ENCODE results near the gene PRKCH. TPM values are rescaled to one million over a fixed set of nuclear protein-coding genes. Genes with fewer than 3 reads are reported as not detected.
A peak's percentile ranks its signal among the peaks of the same experiment; 100 is the strongest.

Gene PRKCH
- total and polyA plus RNA-seq, 7 experiments from 2014 or later = 191 to 359 (median 314) TPM

DNA sequence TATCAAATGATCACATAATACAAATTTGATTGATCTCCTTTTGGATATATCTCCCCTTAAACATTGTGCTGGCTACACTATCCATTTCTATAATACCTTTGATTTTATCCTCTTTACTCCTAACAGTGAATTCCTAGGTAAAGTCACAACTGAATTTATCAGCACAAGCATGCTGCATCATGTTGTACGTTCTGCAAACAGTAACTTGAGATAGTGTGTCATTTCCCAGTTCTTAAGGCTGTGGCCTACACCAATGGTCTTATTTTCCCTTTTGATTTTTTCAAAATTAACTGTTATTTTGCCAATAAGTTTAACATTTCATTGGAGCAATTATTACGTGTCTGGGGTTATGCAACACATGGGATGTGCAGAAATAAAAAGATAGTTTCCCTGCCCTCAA is 24.8 kb downstream of the PRKCH start:
- Mint-ChIP-seq H3K27me3 (no peaks in the 10 kb centered on the region), H3K4me1 (peaks cover 0 to 97% (median 85%) of the 10 kb centered on the region in 7 donors), H3K4me3 (peak overlapping the region; percentile 76 to 97 (median 82)), H3K27ac (peak overlapping the region in 8 of 9 donors; percentile 92 to 100 (median 98)), H3K36me3 (peaks cover 0 to 43% (median 3%) of the 10 kb centered on the region in 5 donors), H3K9me3 (peaks cover 0 to 2% (median 0%) of the 10 kb centered on the region in 11 donors)
- H3K36me3 ChIP-seq (ENCODE audit: control insufficient read depth in 2 of 3, insufficient read depth in 3 of 3, low read length in 3 of 3) = no peaks in the 10 kb centered on the region
- H3K4me3 ChIP-seq (ENCODE audit: low read length) = peak overlapping the region; percentile 31
- H3K9me3 ChIP-seq (ENCODE audit: control insufficient read depth in 2 of 3, low read length in 3 of 3) = no peaks in the 10 kb centered on the region
- POLR2A ChIA-PET = interaction anchor here (0.5 to 10.5 kb wide), 11 partner anchors 9 to 124 kb away, joined by 3 to 142 read pairs (median 4); partner anchors contain the start of gene PRKCH
- peaks cover 95 to 98% of the 10 kb centered on the region in 2 donors for H3K4me1 ChIP-seq (ENCODE audit: control insufficient read depth in 2 of 2, insufficient read depth in 2 of 2, low read length in 2 of 2)
- H3K27ac ChIP-seq (ENCODE audit: low read depth, low read length) = peak overlapping the region; percentile 76
- intact Hi-C loops (cut with micrococcal nuclease) = loop anchor here in 1 of 2 donors (5.0 kb wide), 1 partner anchor 1099 kb away; the partner anchor contains the start of gene PPM1A
- DNase-seq (no peak), ATAC-seq (no peak)
- CTCF ChIA-PET = interaction anchor here (1.6 to 2.5 kb wide), 3 partner anchors 9 to 57 kb away, joined by 3 to 8 read pairs (median 5); no protein-coding TSS in a partner anchor
- H3K27me3 ChIP-seq (ENCODE audit: control insufficient read depth in 2 of 2, insufficient read depth in 2 of 2, low read length in 2 of 2) = no peaks in the 10 kb centered on the region

DNA sequence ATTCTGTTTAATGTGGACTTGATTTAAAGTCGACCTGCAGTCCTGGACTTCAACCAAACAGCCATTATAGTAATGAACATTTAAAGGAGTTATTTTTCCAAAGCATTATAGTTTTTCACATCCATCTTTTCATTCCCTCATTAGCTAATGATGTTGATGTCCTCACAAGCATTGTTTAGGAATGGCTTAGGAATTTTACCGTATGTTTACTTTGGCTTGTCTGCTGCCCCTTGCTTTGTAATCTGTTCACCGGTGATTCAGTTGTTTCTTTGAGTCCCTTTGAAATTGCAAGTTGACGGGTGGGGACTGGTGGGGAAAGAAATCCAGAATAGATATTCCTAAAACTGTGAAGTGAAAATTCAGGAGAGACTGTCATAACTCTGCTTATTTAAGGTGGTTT is 25.4 kb downstream of the PRKCH start:
- DNase-seq = no peak
- H3K27ac ChIP-seq (ENCODE audit: low read depth, low read length) = peak overlapping the region; percentile 76
- Mint-ChIP-seq H3K4me3 (peak overlapping the region; percentile 76 to 97 (median 86)), H3K27me3 (no peaks in the 10 kb centered on the region), H3K27ac (peak overlapping the region in 8 of 9 donors; percentile 91 to 100 (median 98)), H3K36me3 (peaks cover 0 to 38% (median 0%) of the 10 kb centered on the region in 5 donors), H3K4me1 (peaks cover 0 to 97% (median 84%) of the 10 kb centered on the region in 7 donors), H3K9me3 (peaks cover 0 to 2% (median 0%) of the 10 kb centered on the region in 11 donors)
- POLR2A ChIA-PET = interaction anchor here (0.7 to 10.5 kb wide), 9 partner anchors 11 to 53 kb away, joined by 3 to 142 read pairs (median 4); partner anchors contain the start of gene PRKCH
- intact Hi-C loops (cut with micrococcal nuclease) = loop anchor here (1.0 to 5.0 kb wide), 2 partner anchors 9 to 1099 kb away; partner anchors contain the start of gene PPM1A (in 1 of the 2)
- no peak for ATAC-seq
- H3K4me3 ChIP-seq (ENCODE audit: low read length) = peak overlapping the region; percentile 31
- no peaks in the 10 kb centered on the region for H3K27me3 ChIP-seq (ENCODE audit: control insufficient read depth in 2 of 2, insufficient read depth in 2 of 2, low read length in 2 of 2)
- CTCF ChIA-PET = interaction anchor here (1.0 to 2.5 kb wide), 4 partner anchors 9 to 384 kb away, joined by 3 to 8 read pairs (median 4); no protein-coding TSS in a partner anchor
- peaks cover 95 to 98% of the 10 kb centered on the region in 2 donors for H3K4me1 ChIP-seq (ENCODE audit: control insufficient read depth in 2 of 2, insufficient read depth in 2 of 2, low read length in 2 of 2)
- H3K9me3 ChIP-seq (ENCODE audit: control insufficient read depth in 2 of 3, low read length in 3 of 3) = no peaks in the 10 kb centered on the region
- H3K36me3 ChIP-seq (ENCODE audit: control insufficient read depth in 2 of 3, insufficient read depth in 3 of 3, low read length in 3 of 3) = no peaks in the 10 kb centered on the region

DNA sequence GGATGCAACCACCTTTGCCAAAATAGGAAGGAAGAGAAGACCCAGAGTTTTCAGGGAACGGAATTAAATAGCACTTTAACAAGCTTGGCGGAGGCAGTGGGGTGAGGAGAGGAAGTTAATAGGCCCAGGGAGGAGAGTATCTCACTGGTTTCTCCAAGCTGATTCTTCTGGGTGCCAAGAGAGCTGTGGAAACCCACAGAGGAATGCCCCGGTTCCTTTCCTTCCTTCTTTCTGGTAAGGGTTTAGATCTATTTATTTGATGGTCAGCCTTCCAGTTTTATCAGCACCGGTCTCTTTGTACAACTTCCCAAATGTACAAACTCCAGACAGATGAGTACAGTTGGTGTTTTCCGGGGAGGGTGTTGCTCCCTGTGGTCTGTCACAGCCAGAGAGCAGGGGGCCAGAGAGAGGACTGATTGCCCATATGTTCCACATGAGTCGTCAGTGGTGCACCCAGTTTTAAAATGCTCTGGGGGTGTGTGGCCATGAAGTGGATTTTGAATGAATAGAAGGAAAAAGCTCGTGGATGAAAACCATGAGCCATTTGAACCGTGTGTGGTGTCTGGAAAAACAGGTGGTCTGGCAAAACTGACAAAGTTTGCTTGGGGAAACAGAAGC is 26.6 kb downstream of the PRKCH start:
- peaks cover 0 to 97% (median 82%) of the 10 kb centered on the region in 7 donors for H3K4me1 Mint-ChIP-seq
- peak overlapping the region in 8 of 9 donors; percentile 91 to 100 (median 98) for H3K27ac Mint-ChIP-seq
- peak overlapping the region; percentile 76 to 97 (median 86) for H3K4me3 Mint-ChIP-seq
- no peaks in the 10 kb centered on the region for H3K9me3 ChIP-seq (ENCODE audit: control insufficient read depth in 2 of 3, low read length in 3 of 3)
- ATAC-seq = peak; percentile 28
- H3K36me3 Mint-ChIP-seq = peaks cover 0 to 34% (median 0%) of the 10 kb centered on the region in 5 donors
- intact Hi-C loops (cut with micrococcal nuclease) = loop anchor here (1.0 to 5.0 kb wide), 2 partner anchors 7 to 1101 kb away; partner anchors contain the start of gene PPM1A (in 1 of the 2)
- CTCF ChIA-PET = interaction anchor here (1.0 to 2.0 kb wide), 3 partner anchors 55 to 383 kb away, joined by 3 to 5 read pairs (median 3); no protein-coding TSS in a partner anchor
- peaks cover 96 to 98% of the 10 kb centered on the region in 2 donors for H3K4me1 ChIP-seq (ENCODE audit: control insufficient read depth in 2 of 2, insufficient read depth in 2 of 2, low read length in 2 of 2)
- peak in 1 of 9 donors; percentile 34 for DNase-seq
- H3K9me3 Mint-ChIP-seq = peaks cover 0 to 2% (median 0%) of the 10 kb centered on the region in 11 donors
- H3K27me3 ChIP-seq (ENCODE audit: control insufficient read depth in 2 of 2, insufficient read depth in 2 of 2, low read length in 2 of 2) = no peaks in the 10 kb centered on the region
- POLR2A ChIA-PET = interaction anchor here (0.6 to 10.5 kb wide), 12 partner anchors 10 to 108 kb away, joined by 3 to 142 read pairs (median 4); no protein-coding TSS in a partner anchor
- no peaks in the 10 kb centered on the region for H3K36me3 ChIP-seq (ENCODE audit: control insufficient read depth in 2 of 3, insufficient read depth in 3 of 3, low read length in 3 of 3)
- H3K27me3 Mint-ChIP-seq = no peaks in the 10 kb centered on the region
- peak overlapping the region; percentile 33 for H3K4me3 ChIP-seq (ENCODE audit: low read length)
- peak overlapping the region; percentile 76 for H3K27ac ChIP-seq (ENCODE audit: low read depth, low read length)

DNA sequence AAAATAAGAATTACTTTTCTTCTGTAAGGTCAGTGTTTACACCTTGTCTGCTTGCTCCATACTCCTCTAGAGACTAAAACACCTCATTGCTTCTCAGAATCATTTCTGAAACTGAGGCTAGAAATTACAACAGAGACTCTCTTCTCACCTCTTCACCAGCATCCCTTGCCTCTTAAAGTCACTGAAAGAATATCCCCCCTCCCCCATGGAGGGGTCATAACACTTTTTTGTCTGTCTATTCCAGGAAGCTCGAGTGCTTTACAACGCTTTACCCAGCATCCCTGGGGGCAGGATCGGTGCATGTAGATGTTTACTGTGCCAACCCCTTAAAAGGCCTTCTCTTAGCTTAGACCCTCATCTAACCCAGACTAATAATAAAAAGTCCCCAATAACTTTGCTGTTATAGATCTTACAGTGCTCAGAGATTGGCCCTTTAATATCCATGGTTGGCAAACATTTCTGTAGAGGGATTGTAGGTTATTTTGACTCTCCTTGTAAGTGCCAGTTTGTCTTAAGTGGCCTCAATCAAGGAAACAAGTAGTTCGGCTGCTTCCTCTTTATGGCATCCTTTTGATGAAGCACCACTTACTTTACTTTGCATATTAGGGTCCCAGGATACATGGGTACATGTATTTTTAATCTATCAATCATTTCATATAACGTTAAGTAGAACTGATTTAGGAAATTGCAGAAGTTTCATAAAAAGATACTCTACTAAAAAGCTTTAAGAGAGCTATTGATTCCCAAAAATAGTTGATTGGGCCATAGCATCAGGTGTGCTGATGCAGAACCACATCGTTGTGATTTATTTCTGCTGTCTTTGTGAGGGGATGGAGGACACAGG is 29.3 kb downstream of the PRKCH start:
- no peaks in the 10 kb centered on the region for H3K27me3 Mint-ChIP-seq
- POLR2A ChIA-PET = interaction anchor here (0.9 to 3.4 kb wide), 7 partner anchors 8 to 53 kb away, joined by 3 to 16 read pairs (median 3); no protein-coding TSS in a partner anchor
- H3K27ac Mint-ChIP-seq = peak overlapping the region in 8 of 9 donors; percentile 84 to 100 (median 98)
- peak overlapping the region; percentile 66 to 97 (median 76) for H3K4me3 Mint-ChIP-seq
- ATAC-seq = peak; percentile 62
- DNase-seq = peak in 1 of 9 donors; percentile 47
- CTCF ChIA-PET = interaction anchor here (0.7 to 1.0 kb wide), 2 partner anchors 45 to 102 kb away, joined by 3 read pairs; no protein-coding TSS in a partner anchor
- H3K36me3 Mint-ChIP-seq = peaks cover 0 to 29% (median 2%) of the 10 kb centered on the region in 5 donors
- H3K9me3 Mint-ChIP-seq = peaks cover 0 to 2% (median 0%) of the 10 kb centered on the region in 11 donors
- Histone ChIP-seq H3K27me3 (ENCODE audit: control insufficient read depth in 2 of 2, insufficient read depth in 2 of 2, low read length in 2 of 2) (no peaks in the 10 kb centered on the region), H3K36me3 (ENCODE audit: control insufficient read depth in 2 of 3, insufficient read depth in 3 of 3, low read length in 3 of 3) (no peaks in the 10 kb centered on the region), H3K4me1 (ENCODE audit: control insufficient read depth in 2 of 2, insufficient read depth in 2 of 2, low read length in 2 of 2) (peaks cover 93 to 98% of the 10 kb centered on the region in 2 donors), H3K27ac (ENCODE audit: low read depth, low read length) (peak overlapping the region; percentile 60), H3K4me3 (ENCODE audit: low read length) (peak overlapping the region; percentile 3), H3K9me3 (ENCODE audit: control insufficient read depth in 2 of 3, low read length in 3 of 3) (no peaks in the 10 kb centered on the region)
- H3K4me1 Mint-ChIP-seq = peaks cover 0 to 99% (median 77%) of the 10 kb centered on the region in 7 donors
- intact Hi-C loops (cut with micrococcal nuclease) = loop anchor here (1.0 to 2.0 kb wide), 4 partner anchors 8 to 16 kb away; no protein-coding TSS in a partner anchor

DNA sequence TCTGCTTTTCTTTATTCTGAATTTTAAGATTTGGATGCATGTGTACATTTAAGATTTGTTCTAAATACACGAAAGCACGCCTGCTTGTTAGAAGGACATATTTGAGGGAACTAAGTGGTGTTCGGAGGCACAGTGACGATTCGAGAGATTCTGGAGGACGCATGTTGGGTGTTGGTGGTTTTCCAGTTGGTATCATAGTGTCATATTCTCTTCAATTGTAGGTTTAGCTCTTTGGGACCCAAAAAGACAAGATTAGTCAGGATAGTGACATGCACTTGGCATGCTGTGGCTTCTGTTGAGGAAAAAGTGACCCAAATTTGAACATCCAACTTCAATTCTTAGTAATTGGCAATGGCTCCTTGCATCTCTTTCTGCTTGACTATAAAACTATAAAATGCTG is 30.1 kb downstream of the PRKCH start:
- ATAC-seq (no peak), DNase-seq (no peak)
- peak overlapping the region; percentile 60 for H3K27ac ChIP-seq (ENCODE audit: low read depth, low read length)
- ChIA-PET CTCF (no interaction called here), POLR2A (interaction anchor here (0.9 to 3.4 kb wide), 5 partner anchors 9 to 53 kb away, joined by 3 to 10 read pairs (median 3); no protein-coding TSS in a partner anchor)
- H3K27me3 ChIP-seq (ENCODE audit: control insufficient read depth in 2 of 2, insufficient read depth in 2 of 2, low read length in 2 of 2) = no peaks in the 10 kb centered on the region
- H3K4me3 Mint-ChIP-seq = peak overlapping the region; percentile 61 to 97 (median 76)
- H3K4me3 ChIP-seq (ENCODE audit: low read length) = peak overlapping the region; percentile 3
- H3K4me1 ChIP-seq (ENCODE audit: control insufficient read depth in 2 of 2, insufficient read depth in 2 of 2, low read length in 2 of 2) = peaks cover 93 to 98% of the 10 kb centered on the region in 2 donors
- intact Hi-C loops (cut with micrococcal nuclease) = loop anchor here in 1 of 2 donors (2.0 kb wide), 1 partner anchor 15 kb away; no protein-coding TSS in a partner anchor
- peaks cover 0 to 99% (median 81%) of the 10 kb centered on the region in 7 donors for H3K4me1 Mint-ChIP-seq
- H3K9me3 ChIP-seq (ENCODE audit: control insufficient read depth in 2 of 3, low read length in 3 of 3) = no peaks in the 10 kb centered on the region
- H3K27ac Mint-ChIP-seq = peak overlapping the region in 8 of 9 donors; percentile 84 to 100 (median 98)
- H3K9me3 Mint-ChIP-seq = peaks cover 0 to 2% (median 0%) of the 10 kb centered on the region in 11 donors
- H3K36me3 ChIP-seq (ENCODE audit: control insufficient read depth in 2 of 3, insufficient read depth in 3 of 3, low read length in 3 of 3) = no peaks in the 10 kb centered on the region
- H3K27me3 Mint-ChIP-seq = no peaks in the 10 kb centered on the region
- peaks cover 0 to 31% (median 5%) of the 10 kb centered on the region in 5 donors for H3K36me3 Mint-ChIP-seq

Measured in naive thymus-derived CD4-positive, alpha-beta T cell (primary cell).